Glomerular visceral epithelial cell (primary cell): ENCODE measurements around the gene DNASE1L2.
"Not testable (repeated sequence)": the region's sequence is repeated elsewhere in the genome, so short reads cannot be mapped to it uniquely, and the experiment has no call there.

ENCODE experiments used
- DNase-seq: peaks from one replicate; pipeline ENCODE4 v3.0.0-alpha.2; 2016; ENCODE audit errors: extremely low spot score

DNASE1L2 gene

GRCh38 chr16:2238838-2239675 lies 2.8 kb downstream of the DNASE1L2 start:
- no peak for DNase-seq

GRCh38 chr16:2240331-2240730 lies 4.1 kb downstream of the DNASE1L2 start:
- not testable (repeated sequence) for DNase-seq

GRCh38 chr16:2242598-2242997 lies 6.4 kb downstream of the DNASE1L2 start:
- DNase-seq = no peak

- DNase-seq = no peak
Measured at GRCh38 chr16:2243031-2243528, 6.8 kb downstream of the DNASE1L2 start.

GRCh38 chr16:2243781-2244180 lies 7.5 kb downstream of the DNASE1L2 start:
- no peak for DNase-seq

DNA sequence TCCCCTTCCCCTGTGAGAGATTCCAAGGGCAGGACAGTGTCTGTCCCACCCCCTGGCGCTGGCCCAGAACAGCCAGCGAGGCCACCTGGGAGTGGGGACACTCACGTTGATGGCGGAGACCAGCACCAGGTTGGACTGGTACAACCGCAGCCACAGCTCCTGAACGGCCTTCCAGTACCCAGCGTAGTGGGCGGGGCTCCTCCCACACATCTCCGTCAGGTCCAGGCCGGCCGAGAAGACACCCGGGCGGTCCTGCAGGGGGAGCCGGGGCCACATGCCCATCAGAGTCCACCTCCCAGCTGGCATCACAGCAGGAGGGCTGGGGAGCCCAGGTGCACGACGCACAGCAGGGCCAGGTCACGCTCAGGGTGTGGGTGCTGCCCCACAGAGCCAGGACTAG lies 8.1 kb downstream of the DNASE1L2 start:
- no peak for DNase-seq

- DNase-seq = no peak
Measured at GRCh38 chr16:2244926-2245795, 8.9 kb downstream of the DNASE1L2 start.

GRCh38 chr16:2246301-2246885 lies 10.1 kb downstream of the DNASE1L2 start:
- no peak for DNase-seq

- DNase-seq = peak; percentile 36
Measured at GRCh38 chr16:2250652-2251295, 14.5 kb downstream of the DNASE1L2 start.

DNA sequence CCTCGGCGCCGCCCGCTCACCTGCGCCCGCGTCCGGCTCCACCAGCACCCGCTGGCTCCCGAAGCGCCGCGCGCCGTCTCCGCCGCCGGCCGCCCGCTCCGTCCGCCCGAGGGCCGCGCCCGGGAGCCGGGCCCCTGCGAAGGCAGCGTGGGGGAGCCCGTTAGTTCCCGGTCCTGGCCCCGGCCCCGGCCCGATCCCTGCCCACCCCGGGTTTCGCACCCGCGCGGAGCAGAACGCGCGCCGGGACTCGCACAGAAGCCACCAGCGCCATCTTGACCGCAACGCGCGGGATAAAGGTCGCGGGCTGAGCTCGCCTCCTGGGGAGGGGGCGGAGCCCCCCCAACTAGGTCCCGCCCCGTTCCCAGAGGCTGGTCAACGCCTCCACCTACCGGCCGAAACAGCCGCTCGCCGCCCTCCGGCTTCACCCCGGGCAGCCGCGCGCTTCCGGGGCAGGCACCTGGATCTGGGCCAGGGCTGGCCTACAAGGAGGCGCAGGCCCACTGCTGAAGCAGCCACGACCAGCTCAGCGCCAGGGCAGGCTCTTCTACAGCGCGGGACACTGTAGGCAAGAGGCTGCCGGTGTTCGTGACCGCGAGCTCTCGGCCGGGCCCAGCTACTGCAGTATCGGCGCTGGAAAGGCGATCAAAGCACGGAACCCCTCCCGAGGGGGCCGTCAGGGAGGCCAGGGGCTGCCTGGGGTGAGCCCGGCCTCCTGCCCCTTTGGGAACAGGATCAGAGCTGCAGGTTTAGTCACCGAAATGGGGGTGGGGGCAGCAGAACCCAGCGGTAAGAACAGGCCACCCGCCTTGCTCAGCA lies 15.3 kb downstream of the DNASE1L2 start, which contains the start of gene ECI1:
TSS of gene ECI1 (minus strand) at position 292 of the 816 bp plus-strand sequence. CDS start at position 271, 21 bp downstream.
- peak; percentile 97 for DNase-seq

DNA sequence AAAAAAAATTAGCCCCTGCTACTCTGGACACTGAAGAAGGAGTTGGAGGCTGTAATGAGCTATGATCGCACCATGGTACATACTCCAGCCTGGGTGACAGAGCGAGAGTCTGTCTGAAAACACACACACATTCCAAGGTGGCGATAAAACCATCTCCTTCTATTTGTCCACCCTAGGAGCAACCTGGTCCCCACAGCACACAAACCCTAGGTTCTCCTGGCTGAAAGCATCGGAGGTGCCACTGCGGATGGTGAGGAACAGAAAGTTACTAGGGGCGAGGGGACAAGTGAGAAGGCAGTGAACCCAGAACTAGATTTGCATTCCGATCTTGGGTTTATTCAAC lies 16.5 kb downstream of the DNASE1L2 start:
- DNase-seq = no peak

- DNase-seq = no peak
Measured at GRCh38 chr16:2253293-2253692, 17.0 kb downstream of the DNASE1L2 start.

GRCh38 chr16:2256531-2257140 lies 20.4 kb downstream of the DNASE1L2 start:
- DNase-seq = no peak

DNA sequence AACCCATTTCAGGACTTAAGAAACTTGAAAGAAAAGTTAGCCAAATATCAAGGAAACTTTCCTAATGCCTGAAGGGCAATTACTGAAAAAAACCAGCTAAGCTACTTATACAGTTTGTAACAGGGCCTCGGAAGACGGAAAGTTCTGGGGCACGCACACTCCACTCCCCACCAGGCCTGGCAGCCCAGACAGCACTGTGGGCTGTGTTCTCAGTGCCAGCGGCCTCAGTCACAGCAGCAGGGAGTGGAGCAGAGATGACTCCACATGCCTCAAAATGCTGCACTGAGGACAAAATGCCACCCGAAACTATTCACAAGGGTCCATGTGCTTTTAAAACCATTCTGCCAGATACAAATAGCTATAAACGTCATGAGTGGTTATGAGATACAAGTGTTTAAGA lies 21.5 kb downstream of the DNASE1L2 start:
- no peak for DNase-seq

GRCh38 chr16:2258530-2258929 lies 22.3 kb downstream of the DNASE1L2 start:
- DNase-seq = not testable (repeated sequence)

DNA sequence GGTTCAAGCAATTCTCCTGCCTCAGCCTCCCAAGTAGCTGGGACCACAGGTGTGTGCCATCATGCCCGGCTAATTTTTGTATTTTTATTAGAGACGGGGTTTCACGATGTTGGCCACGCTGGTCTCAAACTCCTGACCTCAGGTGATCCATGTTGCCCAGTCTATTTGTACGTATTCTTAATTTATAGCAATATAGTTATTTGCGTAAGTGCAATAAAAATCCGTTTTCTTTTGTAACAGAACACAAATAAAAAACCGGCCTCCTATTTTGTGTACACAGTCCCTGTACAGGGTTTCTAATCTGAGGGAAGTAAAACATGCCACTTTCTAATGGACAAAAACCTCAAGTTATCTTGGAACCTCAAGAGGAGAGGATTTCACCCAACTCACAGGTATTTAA lies 24.0 kb downstream of the DNASE1L2 start:
- no peak for DNase-seq

DNA sequence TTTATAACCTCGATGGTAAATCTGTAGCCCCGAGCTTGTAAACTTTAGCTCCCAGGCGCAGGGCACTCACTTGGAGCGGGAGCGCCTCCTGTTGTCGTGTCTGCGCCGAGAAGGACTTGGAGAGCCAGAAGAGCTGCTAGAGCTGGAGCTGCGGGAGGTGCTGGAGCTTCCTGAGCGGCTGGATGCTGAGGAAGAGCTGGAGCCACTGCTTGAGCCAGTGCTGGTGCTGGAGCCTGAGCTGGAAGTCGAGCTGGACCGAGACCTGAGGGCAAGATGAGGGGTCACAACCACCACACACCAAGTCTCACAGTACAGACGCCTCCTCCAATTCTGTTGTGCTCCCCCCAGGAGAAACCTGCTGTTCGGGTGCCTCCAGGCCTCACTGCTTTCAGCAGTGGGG lies 26.8 kb downstream of the DNASE1L2 start:
- DNase-seq = not testable (repeated sequence)

- DNase-seq = peak; percentile 25
Measured at GRCh38 chr16:2266887-2267286, 30.6 kb downstream of the DNASE1L2 start.

DNA sequence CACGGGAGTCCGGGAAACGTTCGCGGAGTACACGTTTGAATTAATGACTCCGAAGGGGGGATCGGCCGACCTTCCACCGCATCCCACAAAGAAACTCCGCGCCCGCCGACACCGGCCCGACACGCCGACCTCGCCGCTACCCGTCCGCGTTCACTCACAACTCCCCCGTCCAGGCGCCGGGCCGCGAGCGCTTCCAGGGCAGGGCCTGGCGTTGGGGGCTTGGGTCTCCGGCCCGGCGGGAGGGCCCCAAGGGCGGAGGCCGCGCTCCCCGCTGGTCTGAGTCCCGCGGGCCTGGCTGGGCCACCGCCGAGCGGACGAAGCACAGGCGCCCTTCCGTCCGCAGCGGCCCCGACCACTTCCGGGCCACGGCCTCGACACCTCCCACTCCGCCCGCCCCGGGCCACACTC lies 31.3 kb downstream of the DNASE1L2 start:
- not testable (repeated sequence) for DNase-seq

DNA sequence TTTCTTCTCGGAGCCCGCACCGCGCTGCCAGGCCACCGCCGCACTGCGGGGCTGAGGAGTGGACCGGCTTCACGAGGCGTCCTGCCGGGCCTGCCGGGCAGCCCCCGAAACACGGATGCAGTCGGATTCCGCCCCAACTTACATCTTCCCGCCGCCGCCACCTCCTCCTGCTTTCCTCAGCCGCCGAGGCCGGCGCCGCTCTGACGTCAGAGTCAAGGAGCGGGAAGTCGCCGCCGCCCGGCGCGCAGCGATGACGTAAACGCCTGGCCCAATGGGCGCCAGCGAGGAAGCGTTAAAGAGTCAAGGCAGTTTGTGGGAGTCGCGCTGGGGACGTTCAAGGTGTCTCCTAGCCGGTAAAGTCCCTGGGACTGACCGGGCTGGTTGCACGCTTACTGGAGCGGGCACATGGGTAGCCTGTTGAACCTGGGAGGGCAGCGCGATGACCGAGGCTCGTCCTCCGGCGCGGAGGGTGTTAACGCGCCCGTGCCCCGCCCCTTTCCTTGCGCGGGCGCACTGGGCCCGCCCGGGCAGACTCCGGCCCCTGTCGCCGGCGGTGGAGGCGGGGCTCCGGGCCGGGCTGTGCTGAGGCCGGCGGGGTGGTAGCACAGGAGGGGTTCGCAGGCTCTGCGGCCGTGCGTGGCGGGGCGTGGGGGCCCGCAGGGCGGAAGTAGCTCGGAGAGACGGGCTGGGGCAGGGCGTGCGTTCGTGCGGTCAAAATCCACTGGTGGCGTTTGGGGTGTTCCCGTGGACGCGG lies 31.8 kb downstream of the DNASE1L2 start, which contains the start of gene RNPS1:
TSS of gene RNPS1 (minus strand) at position 214 of the 754 bp plus-strand sequence. CDS start 3,483 bp downstream, outside the sequence.
- peak; percentile 93 for DNase-seq
